Fibroblast of villous mesenchyme (primary cell): Measurements from ENCODE around the gene TSPAN33. TPM values are rescaled to one million over a fixed set of nuclear protein-coding genes. Genes with fewer than 3 reads are reported as not detected.
A peak's percentile ranks its signal among the peaks of the same experiment; 100 is the strongest.

Experiments
- DNase-seq: peaks from one replicate; pipeline ENCODE4 v3.0.0-alpha.2; 2010; ENCODE audit warnings: low read depth
- H3K4me3 ChIP-seq: 2 replicates; pipeline ENCODE4 v1.5.1; 2011; ENCODE audit warnings: low read depth, mild to moderate bottlenecking, low read length
- CTCF ChIP-seq: IDR thresholded peaks from 2 replicates; pipeline ENCODE4 v1.5.1; 2012; ENCODE audit warnings: low read depth, mild to moderate bottlenecking, low read length; ENCODE audit not compliant: insufficient read depth
- total RNA-seq: library from RNA; depleted of rRNA; stranded (reverse); fragments of >200 nt; gene quantifications from 2 replicates; pipeline ENCODE4 v1.2.3, GENCODE V29; 2012

Gene TSPAN33
- total RNA-seq, 1 donor = 0.43 TPM

GRCh38 chr7:129208667-129209066, 64.2 kb downstream of the TSPAN33 start:
- no peak for TF ChIP-seq CTCF
- no peak for DNase-seq
- H3K4me3 ChIP-seq = no peak overlapping the region

GRCh38 chr7:129209067-129209926, 64.8 kb downstream of the TSPAN33 start:
- no peak for DNase-seq
- no peak for TF ChIP-seq CTCF
- H3K4me3 ChIP-seq = no peak overlapping the region

GRCh38 chr7:129210256-129210988, 65.9 kb downstream of the TSPAN33 start:
- no peak overlapping the region for H3K4me3 ChIP-seq
- peak; percentile 85 for TF ChIP-seq CTCF
- peak; percentile 54 for DNase-seq

- no peak for TF ChIP-seq CTCF
- DNase-seq = no peak
- no peak overlapping the region for H3K4me3 ChIP-seq
Observed at GRCh38 chr7:129210989-129211312, 66.4 kb downstream of the TSPAN33 start.

- DNase-seq = no peak
- no peak for TF ChIP-seq CTCF
- no peak overlapping the region for H3K4me3 ChIP-seq
Observed at GRCh38 chr7:129212126-129212525, 67.6 kb downstream of the TSPAN33 start.

- DNase-seq = no peak
Observed at GRCh38 chr7:129212596-129212995, 68.1 kb downstream of the TSPAN33 start.

More at GRCh38 chr7:129212596-129212995, 68.1 kb downstream of the TSPAN33 start:
- no peak for TF ChIP-seq CTCF
- no peak overlapping the region for H3K4me3 ChIP-seq
